Dedifferentiated amniotic fluid mesenchymal stem cell (primary cell): Measurements from ENCODE around the gene PLD3.
"Not testable (repeated sequence)": the region's sequence is repeated elsewhere in the genome, so short reads cannot be mapped to it uniquely, and the experiment has no call there.

Experiments
- DNase-seq: peaks from one replicate; pipeline ENCODE4 v3.0.0-alpha.2; 2016; ENCODE audit errors: extremely low spot score

The PLD3 gene

GRCh38 chr19:40365010-40365409, 16.5 kb downstream of the PLD3 start:
- no peak for DNase-seq

GRCh38 chr19:40365613-40366401, 17.3 kb downstream of the PLD3 start:
- peak; percentile 57 for DNase-seq

DNA sequence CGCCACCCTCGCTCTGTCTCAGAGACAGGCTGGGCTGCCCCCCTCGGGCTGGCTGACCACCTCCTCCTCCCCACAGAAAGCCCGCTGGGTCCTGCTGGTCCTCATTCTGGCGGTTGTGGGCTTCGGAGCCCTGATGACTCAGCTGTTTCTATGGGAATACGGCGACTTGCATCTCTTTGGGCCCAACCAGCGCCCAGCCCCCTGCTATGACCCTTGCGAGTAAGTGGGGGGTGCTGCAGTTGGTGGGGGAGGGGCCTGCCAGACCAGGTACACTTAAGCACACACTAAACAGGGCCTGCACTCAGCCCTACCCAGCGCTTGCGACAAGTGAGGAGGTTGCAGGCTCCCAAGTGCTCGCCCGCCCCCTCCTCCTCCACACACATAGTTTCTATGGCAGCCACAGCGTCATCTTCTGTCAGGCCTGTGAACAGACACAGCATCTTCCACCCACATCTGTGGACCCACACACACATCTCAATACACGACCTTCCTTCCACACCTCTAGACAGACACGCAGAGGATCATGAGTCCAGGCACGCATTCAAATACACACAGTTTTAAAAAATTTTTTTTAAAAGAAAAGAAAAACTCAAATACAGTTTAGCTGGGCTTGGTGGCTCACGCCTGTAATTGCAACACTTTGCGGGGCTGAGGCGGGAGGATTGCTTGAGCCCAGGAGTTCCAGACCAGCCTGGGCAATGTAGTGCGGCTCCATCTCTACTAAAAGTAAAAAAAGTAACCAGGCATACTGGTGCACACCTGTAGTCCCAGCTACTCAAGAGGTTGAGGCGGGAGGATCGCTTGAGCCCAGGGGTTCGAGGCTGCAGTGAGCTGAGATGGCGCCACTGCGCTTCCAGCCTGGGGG, 18.4 kb downstream of the PLD3 start:
- DNase-seq: no peak

DNA sequence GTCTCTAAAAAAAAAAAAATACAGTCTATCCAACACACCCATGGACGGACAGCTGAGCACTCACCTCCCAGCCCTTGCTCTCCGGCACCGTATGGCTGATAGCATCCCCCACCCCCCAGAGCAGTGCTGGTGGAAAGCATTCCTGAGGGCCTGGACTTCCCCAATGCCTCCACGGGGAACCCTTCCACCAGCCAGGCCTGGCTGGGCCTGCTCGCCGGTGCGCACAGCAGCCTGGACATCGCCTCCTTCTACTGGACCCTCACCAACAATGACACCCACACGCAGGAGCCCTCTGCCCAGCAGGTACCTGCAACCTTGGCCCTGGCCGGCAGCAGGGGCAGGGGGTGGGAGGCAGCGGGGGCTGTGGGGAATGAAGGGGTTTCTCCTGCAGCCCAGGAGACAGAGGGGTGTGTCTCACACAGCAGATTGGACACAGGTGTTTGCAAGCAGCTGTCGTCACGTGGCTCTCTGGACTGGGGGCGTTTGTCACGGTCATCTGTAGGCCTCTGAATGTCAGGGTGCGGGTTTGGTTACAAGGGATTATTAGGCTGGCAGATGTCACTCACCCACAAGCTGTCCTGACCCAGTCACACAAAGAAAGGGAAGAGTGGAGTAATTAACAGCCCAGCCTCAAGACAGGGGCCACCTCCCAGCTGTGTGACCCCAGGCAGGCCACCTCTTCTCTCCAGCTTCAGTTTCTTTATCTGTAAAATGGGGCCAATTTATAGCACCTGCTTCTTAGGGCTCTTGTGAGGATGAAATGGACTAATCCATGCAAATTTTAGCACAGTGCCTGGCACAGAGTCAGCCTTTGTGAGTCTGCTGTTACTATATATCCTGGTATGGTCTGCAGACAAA, 19.3 kb downstream of the PLD3 start:
- no peak for DNase-seq

- DNase-seq: no peak
Measured at GRCh38 chr19:40369797-40370196, 21.3 kb downstream of the PLD3 start.

- not testable (repeated sequence) for DNase-seq
Measured at GRCh38 chr19:40370253-40370652, 21.8 kb downstream of the PLD3 start.

GRCh38 chr19:40370997-40371801, 22.7 kb downstream of the PLD3 start:
- DNase-seq: no peak

DNA sequence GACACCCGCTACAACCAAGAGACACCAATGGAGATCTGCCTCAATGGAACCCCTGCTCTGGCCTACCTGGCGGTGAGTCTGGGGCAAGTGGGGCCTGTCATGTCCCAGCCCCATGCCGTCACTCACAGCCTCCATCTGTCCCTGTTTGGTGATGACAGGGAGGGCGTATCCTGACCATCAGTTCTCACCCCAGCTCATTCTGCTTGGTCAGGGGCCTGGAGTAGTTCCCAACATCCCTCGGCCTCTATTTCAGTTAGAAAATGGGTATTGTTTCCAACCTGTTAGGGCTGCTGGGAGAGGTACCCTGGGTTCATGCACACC, 23.3 kb downstream of the PLD3 start:
- no peak for DNase-seq

DNA sequence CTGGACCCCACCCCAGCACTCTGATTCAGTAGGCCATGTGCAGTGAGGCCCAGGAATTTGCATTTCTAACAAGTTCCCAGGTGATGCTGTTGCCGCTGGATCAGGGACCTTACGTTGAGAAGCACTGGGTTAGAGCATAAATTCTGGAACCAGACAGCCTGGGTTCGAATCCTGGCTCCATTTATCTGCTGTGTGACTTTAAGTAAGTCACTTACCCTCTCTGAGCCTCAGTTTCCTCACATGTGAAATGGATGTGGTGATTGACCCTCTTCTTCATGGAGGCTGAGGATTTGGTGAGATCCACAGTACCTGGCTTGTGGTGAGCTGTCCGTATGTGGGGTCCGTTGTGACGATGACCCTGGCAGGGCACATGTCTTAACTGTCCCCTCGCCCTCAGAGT, 25.6 kb downstream of the PLD3 start:
- DNase-seq: no peak

GRCh38 chr19:40376286-40376862, 27.9 kb downstream of the PLD3 start:
- DNase-seq: no peak

GRCh38 chr19:40377876-40378385, 29.4 kb downstream of the PLD3 start:
- DNase-seq: no peak

GRCh38 chr19:40378509-40378908, 30.0 kb downstream of the PLD3 start:
- DNase-seq: no peak

GRCh38 chr19:40379446-40380198, 31.1 kb downstream of the PLD3 start:
- DNase-seq: no peak

- no peak for DNase-seq
Measured at GRCh38 chr19:40380199-40381037, 31.9 kb downstream of the PLD3 start.

DNA sequence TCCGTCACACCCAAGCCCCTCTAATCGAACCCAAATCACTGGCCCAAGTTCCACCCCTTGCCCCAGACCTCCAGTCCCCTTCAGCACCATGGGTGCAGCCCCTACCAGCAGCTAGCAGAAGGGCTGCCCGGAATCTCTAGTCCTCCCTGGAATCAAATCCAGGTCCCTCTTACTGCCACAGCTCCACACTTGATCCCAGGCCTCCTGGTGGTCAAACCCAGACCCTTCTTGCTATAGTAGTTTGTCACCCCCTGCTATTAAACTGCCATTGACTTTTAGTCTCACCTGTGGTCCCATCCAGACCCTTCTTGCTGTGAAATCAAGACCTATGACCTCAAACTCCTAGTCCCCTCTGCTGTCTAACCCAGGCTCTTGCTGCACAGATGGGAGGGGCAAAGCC, 32.8 kb downstream of the PLD3 start:
- DNase-seq: no peak

DNA sequence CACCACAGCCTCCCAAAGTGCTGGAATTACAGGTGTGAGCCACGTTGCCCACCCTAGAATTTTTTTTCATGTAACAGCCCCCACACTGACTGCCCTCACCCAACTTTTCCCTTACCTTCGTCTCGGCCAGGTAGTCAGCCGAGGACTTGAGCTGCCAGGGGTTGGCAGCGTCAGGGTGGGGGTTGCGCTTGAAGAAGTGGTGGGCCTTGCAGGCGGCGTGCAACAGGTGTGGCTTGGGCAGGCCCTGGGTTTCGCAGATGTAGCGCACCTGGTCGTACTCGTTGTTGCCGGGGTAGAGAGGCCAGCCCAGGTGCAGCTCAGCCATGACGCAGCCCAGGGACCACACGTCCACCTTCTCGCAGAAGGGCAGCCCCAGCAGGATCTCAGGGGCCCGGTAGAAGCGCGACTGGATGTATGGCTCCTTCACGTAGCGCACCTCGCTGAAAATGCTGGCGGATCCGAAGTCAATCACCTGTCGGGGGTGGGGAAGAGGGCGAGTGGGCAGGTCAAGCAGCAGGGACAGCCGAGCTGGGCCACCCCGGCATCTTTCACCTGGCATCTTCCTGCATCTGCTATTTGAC, 35.3 kb downstream of the PLD3 start:
- DNase-seq: no peak

DNA sequence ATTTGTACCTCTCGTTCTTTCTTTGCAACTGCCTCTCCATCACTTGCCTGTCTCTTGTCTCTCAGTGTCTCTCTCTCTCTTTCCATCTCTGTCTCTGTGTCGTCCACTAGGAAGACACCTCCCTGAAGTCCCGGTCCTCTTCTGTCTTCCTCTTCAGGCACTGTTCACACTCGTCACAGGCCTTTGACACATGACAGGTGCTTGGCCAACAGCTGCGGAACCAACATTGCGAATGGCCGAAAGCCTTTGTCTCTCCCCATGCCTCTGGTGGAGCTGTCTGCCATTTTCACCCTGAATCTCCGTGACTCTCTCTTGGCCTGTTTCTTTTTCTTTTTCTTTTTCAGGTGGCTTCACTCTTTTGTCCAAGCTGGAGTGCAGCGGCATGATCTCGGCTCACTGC, 38.7 kb downstream of the PLD3 start:
- DNase-seq: no peak

DNA sequence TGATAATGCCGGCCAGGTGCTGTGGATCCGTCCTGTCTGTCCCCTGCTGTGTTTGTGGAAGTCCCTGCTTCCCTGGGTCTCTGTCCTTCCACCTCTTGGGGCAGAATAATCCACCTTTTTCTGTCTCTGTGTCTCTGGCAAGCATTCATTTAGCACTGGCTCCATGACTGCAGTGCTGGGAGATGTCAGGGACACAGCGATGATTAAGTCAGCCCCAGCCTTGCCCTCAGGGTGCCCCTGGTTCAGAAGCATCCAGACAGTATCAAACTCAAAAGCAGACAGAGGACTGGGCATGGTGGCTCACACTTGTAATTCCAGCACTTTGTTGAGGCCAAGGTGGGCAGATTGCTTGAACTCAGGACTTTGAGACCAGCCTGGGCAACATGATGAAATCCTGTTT, 40.0 kb downstream of the PLD3 start:
- no peak for DNase-seq
